ENCODE data around the gene FBXO42.

The FBXO42 gene

GRCh38 chr1:16334655-16335340 lies 17.5 kb downstream of the FBXO42 start:
- DNase-seq (ENCODE audit: insufficient read length, low spot score) (no peak), FAIRE-seq (no peak)
- TF ChIP-seq TAF1 (IDR thresholded peaks at IDR 0.05; ENCODE audit: low read depth, low read length) (no peak), SPI1 (IDR thresholded peaks at IDR 0.05; ENCODE audit: low read depth, low read length) (no peak), POU2F2 (IDR thresholded peaks at IDR 0.05; ENCODE audit: low read depth, low read length) (no peak)

- no peak for TF ChIP-seq SPI1 (IDR thresholded peaks at IDR 0.05; ENCODE audit: low read depth, low read length)
- no peak for TF ChIP-seq POLR2AphosphoS5 (IDR thresholded peaks at IDR 0.05; ENCODE audit: low read depth, low read length)
- no peak for TF ChIP-seq POU2F2 (IDR thresholded peaks at IDR 0.05; ENCODE audit: low read depth, low read length)
- TF ChIP-seq TAF1 (IDR thresholded peaks at IDR 0.05; ENCODE audit: low read depth, low read length) = no peak
- no peak for TF ChIP-seq PAX5 (IDR thresholded peaks at IDR 0.05; ENCODE audit: insufficient read depth, low read length, severe bottlenecking)
- no peak for TF ChIP-seq POLR2A (IDR thresholded peaks at IDR 0.05; ENCODE audit: low read depth, low read length)
- DNase-seq (ENCODE audit: insufficient read length, low spot score) (no peak), FAIRE-seq (peak; percentile 51)
Measured at GRCh38 chr1:16326833-16327404, 25.4 kb downstream of the FBXO42 start.

- FAIRE-seq = no peak
- TF ChIP-seq POLR2A (IDR thresholded peaks at IDR 0.05; ENCODE audit: low read depth, low read length) = no peak
- no peak for TF ChIP-seq TAF1 (IDR thresholded peaks at IDR 0.05; ENCODE audit: low read depth, low read length)
- TF ChIP-seq SPI1 (IDR thresholded peaks at IDR 0.05; ENCODE audit: low read depth, low read length) = no peak
- no peak for TF ChIP-seq PAX5 (IDR thresholded peaks at IDR 0.05; ENCODE audit: insufficient read depth, low read length, severe bottlenecking)
- no peak for TF ChIP-seq POLR2AphosphoS5 (IDR thresholded peaks at IDR 0.05; ENCODE audit: low read depth, low read length)
- no peak for TF ChIP-seq POU2F2 (IDR thresholded peaks at IDR 0.05; ENCODE audit: low read depth, low read length)
- DNase-seq (ENCODE audit: insufficient read length, low spot score) = no peak
Measured at GRCh38 chr1:16324456-16324890, 27.8 kb downstream of the FBXO42 start.

GRCh38 chr1:16321176-16321867 lies 31.0 kb downstream of the FBXO42 start:
- no peak for FAIRE-seq
- TF ChIP-seq POLR2AphosphoS5 (IDR thresholded peaks at IDR 0.05; ENCODE audit: low read depth, low read length) (no peak), SPI1 (IDR thresholded peaks at IDR 0.05; ENCODE audit: low read depth, low read length) (no peak), POLR2A (IDR thresholded peaks at IDR 0.05; ENCODE audit: low read depth, low read length) (no peak), PAX5 (IDR thresholded peaks at IDR 0.05; ENCODE audit: insufficient read depth, low read length, severe bottlenecking) (no peak), TAF1 (IDR thresholded peaks at IDR 0.05; ENCODE audit: low read depth, low read length) (no peak), POU2F2 (IDR thresholded peaks at IDR 0.05; ENCODE audit: low read depth, low read length) (no peak)
- no peak for DNase-seq (ENCODE audit: insufficient read length, low spot score)

GRCh38 chr1:16318555-16318954 lies 33.7 kb downstream of the FBXO42 start:
- no peak for DNase-seq (ENCODE audit: insufficient read length, low spot score)
- TF ChIP-seq POLR2AphosphoS5 (IDR thresholded peaks at IDR 0.05; ENCODE audit: low read depth, low read length) (no peak), POU2F2 (IDR thresholded peaks at IDR 0.05; ENCODE audit: low read depth, low read length) (no peak), TAF1 (IDR thresholded peaks at IDR 0.05; ENCODE audit: low read depth, low read length) (no peak), PAX5 (IDR thresholded peaks at IDR 0.05; ENCODE audit: insufficient read depth, low read length, severe bottlenecking) (no peak), SPI1 (IDR thresholded peaks at IDR 0.05; ENCODE audit: low read depth, low read length) (no peak), POLR2A (IDR thresholded peaks at IDR 0.05; ENCODE audit: low read depth, low read length) (no peak)
- no peak for FAIRE-seq

GRCh38 chr1:16315437-16315836 lies 36.8 kb downstream of the FBXO42 start:
- no peak for TF ChIP-seq POLR2AphosphoS5 (IDR thresholded peaks at IDR 0.05; ENCODE audit: low read depth, low read length)
- TF ChIP-seq POLR2A (IDR thresholded peaks at IDR 0.05; ENCODE audit: low read depth, low read length) = no peak
- no peak for TF ChIP-seq PAX5 (IDR thresholded peaks at IDR 0.05; ENCODE audit: insufficient read depth, low read length, severe bottlenecking)
- TF ChIP-seq POU2F2 (IDR thresholded peaks at IDR 0.05; ENCODE audit: low read depth, low read length) = no peak
- no peak for TF ChIP-seq SPI1 (IDR thresholded peaks at IDR 0.05; ENCODE audit: low read depth, low read length)
- no peak for TF ChIP-seq TAF1 (IDR thresholded peaks at IDR 0.05; ENCODE audit: low read depth, low read length)
- FAIRE-seq (no peak), DNase-seq (ENCODE audit: insufficient read length, low spot score) (no peak)

- TF ChIP-seq POU2F2 (IDR thresholded peaks at IDR 0.05; ENCODE audit: low read depth, low read length) = no peak
- no peak for TF ChIP-seq TAF1 (IDR thresholded peaks at IDR 0.05; ENCODE audit: low read depth, low read length)
- no peak for TF ChIP-seq POLR2A (IDR thresholded peaks at IDR 0.05; ENCODE audit: low read depth, low read length)
- TF ChIP-seq SPI1 (IDR thresholded peaks at IDR 0.05; ENCODE audit: low read depth, low read length) = no peak
- TF ChIP-seq POLR2AphosphoS5 (IDR thresholded peaks at IDR 0.05; ENCODE audit: low read depth, low read length) = no peak
- TF ChIP-seq PAX5 (IDR thresholded peaks at IDR 0.05; ENCODE audit: insufficient read depth, low read length, severe bottlenecking) = no peak
- no peak for FAIRE-seq
- no peak for DNase-seq (ENCODE audit: insufficient read length, low spot score)
Measured at GRCh38 chr1:16307222-16307621, 45.1 kb downstream of the FBXO42 start.

GRCh38 chr1:16302709-16303627 lies 49.3 kb downstream of the FBXO42 start:
- TF ChIP-seq PAX5 (IDR thresholded peaks at IDR 0.05; ENCODE audit: insufficient read depth, low read length, severe bottlenecking) (no peak), POU2F2 (IDR thresholded peaks at IDR 0.05; ENCODE audit: low read depth, low read length) (no peak), SPI1 (IDR thresholded peaks at IDR 0.05; ENCODE audit: low read depth, low read length) (no peak), POLR2A (IDR thresholded peaks at IDR 0.05; ENCODE audit: low read depth, low read length) (no peak), POLR2AphosphoS5 (IDR thresholded peaks at IDR 0.05; ENCODE audit: low read depth, low read length) (no peak), TAF1 (IDR thresholded peaks at IDR 0.05; ENCODE audit: low read depth, low read length) (no peak)
- FAIRE-seq (no peak), DNase-seq (ENCODE audit: insufficient read length, low spot score) (no peak)
